NAMALWA (cell line): ENCODE data around the gene CACNA1S.

Experiments used
- DNase-seq: peaks from one replicate; pipeline ENCODE4 v3.0.0-alpha.2; 2015; ENCODE audit warnings: low spot score

CACNA1S gene

DNA sequence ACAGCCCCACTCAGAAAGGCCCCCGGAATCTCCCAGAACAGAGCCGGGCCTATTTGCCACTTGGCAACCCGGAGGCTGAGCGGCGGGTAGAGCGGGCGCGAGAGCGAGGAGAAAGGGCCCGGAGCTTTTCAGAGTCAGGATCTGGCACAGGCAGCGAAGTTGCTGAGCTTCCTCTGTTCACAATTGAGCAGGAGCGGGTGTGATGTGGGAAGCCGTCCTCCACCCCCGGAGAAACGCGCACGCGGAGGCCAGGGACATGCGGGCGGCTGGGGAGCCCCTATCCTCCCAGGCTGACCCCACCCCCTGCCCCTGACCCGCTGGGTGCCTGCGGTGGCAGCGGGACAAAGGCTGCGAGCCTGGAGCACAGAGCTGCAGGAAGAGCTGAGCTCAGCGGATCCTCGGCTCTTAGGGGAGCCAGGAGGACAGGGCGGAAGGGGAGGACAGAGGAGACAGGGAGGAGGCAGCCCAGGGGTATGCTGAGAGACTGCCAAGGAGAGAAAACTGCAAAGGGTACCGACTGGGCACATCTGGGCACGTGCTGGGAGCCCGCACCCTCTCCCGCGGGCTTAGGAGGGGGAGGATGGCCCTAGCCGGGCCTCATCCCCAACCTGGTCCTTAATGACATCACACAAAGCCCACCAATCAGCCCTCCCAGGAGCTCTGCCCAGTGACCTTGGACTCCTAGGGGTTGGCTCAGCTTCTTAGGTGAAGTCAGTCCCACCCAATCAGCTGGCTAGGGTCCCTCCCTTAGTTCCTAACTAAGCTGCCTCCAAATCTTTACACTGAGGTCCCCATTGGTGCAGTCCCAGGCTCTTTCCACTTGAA, 98.0 kb downstream of the CACNA1S start:
- DNase-seq = no peak

DNA sequence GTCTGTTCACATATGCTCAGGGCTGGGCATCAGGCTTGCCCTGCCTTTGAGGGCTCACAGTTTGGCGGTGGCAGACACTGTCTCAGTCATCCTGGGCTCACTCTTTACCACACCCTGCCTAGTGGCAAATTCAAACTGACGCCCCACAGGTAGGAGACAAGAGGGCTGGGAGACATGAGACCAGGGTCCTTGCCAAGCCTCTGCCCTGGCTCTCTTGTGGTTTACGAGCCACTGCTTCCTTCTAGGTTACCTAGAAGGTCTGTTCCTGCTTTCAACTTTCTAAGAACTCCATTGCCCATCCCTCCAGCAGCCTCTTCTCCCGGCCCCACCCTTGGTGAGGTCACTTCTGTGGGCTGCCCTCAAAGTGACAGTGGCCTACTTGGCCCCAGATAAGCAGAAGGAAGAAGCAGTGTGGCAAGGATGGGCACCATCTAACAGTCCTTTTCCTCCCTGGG, 99.2 kb downstream of the CACNA1S start:
- DNase-seq = no peak

DNA sequence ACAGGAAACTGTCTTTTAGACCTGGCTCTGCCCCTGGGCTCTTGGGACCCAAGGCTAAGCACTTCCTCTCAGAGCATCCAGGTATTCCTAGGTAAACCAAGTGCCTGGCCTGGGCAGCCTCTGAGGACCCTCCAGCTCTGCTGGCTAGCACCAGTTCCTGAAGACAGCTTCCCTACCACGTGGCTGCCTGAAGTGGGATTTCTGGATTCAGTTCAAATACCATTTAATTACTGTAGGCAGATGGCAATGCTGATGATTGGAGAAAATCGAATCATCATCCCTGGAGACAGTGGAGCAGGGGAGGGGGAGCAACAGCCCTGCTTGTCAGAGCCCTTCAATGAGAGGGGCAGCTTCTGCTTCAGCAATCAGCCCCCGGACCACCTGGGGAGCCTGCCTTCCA, 100.6 kb downstream of the CACNA1S start:
- DNase-seq = no peak

DNA sequence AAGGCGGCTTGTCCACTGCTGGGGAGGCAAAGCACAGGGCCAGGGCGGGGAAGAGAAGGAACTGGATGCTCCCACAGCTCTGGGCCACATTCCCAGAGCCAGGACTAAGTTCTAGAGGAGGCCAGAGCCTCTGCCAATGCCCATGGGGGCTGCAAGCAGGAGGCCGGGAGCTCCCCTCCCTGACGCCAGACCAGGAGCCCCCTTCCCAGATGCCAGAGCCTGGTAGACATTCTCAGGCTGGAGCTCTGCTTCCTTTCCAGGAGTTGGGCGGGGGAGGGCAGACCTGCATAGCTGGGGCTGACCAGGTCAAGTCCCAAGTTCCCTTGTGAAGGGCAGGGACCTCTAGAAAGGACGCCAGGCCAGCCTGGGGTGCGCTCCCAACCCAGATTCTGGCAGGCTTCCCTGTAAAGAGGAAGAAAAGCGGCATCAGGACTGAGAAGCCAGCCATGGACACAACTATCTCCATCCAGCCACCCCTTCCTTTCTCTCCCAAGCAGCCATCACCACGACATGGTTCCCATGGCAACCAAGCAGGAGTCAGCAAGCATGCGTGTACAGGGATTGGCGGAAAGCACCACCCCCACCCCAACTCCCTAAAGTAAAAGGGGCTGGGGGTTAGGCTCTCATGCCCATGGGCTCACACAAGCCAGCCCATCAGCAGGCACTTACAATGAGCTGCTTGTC, 102.1 kb downstream of the CACNA1S start:
- DNase-seq = no peak

DNA sequence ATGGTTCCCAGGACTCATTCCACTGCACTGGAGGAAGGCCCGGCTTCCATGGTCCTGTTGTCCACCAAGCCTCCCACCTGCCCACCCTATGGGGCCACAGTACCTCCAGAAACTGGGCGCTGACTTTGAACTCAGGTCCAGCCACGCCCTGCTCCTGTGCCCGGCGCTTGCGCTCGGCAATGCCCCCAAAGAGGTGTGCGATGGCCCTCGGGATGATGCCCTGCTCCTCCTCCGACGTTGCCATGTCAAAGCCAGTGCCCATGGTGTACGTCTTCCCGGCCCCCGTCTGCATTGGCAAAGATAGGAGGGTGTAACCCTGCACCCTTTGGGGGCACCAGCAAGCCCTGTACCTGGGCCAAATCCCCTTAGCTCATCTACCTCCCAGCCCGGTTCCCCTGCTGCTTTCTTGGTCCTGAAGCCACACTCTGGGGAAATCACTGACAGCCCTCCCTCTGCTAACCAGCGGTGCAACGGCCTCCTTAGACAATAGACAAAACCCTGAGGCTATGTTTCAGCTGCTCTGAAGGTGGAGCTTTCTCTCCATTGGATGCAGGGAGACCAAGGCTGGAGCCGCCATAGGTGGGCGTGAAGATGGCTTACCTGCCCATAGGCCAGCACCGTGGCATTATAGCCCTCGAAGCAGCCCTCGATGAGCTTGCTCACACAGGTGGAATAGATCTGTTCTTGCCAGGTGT, 103.4 kb downstream of the CACNA1S start:
- DNase-seq = no peak

DNA sequence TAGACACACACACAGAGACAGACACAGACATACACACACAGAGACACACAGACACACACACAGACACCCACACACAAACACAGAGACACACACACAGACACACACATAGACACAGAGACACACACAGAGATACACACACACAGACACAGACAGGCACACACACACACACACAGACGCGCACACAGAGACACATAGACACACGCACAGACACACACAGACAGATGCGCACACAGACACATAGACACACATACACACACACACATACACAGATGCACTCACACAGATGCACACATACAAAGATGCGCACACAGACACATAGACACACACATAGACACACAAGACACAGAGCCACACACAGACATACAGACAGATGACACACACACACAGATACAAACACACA, 104.7 kb downstream of the CACNA1S start:
- DNase-seq = no peak

DNA sequence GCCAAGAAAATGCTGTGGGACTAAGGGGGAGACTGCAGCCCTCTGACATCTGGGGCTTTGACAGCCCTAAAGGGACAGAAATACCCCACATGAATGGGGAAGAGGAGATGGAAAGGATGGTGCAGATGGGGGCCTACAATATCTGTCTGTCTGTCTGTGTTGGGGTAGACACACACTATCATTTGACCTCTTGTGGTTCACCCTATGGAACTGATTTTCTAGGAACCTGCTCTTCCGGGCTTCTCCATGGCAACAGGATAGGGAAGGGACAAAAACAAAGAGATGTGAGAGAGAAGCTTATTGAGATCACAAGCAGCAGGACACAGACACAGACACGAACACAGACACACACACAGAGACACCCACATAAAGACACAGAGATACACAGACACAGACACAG, 105.8 kb downstream of the CACNA1S start:
- no peak for DNase-seq

DNA sequence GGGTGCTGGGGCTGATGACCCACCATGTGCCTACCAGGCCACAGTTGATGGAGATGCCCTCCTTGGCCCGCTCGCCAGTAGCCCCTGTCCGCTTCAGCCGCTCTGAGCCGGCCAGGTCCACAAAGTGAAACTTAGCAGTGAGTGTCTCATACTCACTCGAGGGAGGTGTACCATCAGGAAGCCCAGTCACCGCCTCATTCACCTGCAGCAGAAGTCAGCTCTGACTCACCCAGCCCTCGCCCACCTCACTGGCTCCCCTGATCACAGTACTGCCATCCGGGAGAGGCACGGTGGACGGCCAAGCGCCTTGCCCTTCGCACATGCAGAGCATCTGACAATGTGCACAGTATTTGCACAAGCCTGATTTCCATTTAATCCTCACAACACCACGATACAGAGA, 107.5 kb downstream of the CACNA1S start:
- DNase-seq = no peak

DNA sequence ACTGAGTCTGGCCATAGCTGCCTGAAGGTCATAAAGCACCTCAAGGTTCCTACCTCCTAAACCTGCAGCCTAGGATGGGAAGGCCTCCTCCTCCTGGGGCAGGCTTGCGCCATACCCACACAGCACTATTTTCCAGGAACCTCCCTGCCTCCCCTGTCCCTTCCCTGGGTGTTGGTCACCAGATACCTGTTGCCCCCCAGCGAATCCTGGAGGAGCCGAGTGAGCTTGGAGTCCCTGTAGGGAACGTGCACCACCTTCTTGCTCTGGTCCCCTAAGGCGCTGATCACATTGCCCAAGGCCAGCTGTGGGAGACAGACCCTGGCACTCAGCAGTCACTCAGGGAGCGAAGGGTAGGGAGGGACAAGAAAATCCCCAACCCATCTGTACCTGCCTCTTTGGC, 108.1 kb downstream of the CACNA1S start:
- no peak for DNase-seq

DNA sequence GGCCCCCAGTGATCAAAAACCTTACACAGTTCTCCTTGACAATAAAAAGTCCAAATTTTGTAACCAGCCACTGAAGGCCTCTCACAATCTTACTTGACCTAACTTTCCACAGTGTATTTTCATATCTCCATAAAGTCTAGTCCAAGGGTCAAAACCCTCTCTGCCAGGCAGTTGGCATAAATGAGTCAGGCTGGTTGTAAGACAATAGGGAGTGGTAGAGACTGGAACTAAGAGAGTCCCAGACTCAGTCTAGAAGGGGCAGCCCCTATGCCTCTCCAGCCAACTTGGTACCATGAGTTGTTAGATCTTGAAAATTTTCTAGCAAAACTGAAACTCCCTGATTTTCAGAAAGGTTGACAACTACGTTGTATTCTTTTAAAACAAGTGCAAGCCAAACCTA, 109.7 kb downstream of the CACNA1S start:
- DNase-seq = no peak

DNA sequence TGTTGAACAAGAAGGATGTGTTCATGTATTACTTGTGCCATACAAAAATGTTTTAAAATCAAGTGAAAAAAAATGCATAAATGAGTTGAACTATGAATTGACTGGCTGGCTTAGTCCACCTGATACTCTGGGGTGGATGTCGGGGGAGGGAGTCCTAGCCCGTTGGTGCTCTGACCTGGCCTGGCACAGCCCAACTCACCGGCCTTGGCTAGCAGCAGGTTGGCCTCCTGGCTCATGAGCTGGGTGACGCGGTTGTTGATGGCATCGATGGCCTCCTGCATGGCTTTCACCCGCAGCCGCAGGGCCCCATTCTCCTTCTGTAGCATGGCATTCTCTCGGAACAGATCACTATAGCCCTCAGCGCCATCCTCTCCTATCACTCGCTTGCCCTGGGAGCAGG, 110.3 kb downstream of the CACNA1S start:
- DNase-seq = no peak

DNA sequence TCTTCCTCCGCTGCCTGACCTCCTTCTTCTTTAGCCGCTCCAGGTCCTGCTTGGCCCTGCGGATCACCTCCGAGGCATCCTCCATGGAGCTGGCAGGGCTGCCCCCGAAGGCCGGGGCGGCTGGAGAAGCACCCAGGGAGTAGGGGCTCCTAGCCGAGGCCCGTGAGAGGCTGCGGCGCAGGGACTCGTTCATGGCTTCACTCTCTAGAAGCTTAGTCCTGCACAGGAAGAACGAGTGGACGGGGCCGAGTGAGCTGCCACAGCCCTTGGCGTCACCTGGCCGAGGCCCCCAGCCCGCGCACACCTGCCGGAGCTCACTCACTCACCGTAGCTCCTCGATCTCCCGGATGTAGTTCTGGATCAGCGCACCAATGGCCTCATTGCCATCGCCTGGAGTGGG, 111.8 kb downstream of the CACNA1S start:
- no peak for DNase-seq

DNA sequence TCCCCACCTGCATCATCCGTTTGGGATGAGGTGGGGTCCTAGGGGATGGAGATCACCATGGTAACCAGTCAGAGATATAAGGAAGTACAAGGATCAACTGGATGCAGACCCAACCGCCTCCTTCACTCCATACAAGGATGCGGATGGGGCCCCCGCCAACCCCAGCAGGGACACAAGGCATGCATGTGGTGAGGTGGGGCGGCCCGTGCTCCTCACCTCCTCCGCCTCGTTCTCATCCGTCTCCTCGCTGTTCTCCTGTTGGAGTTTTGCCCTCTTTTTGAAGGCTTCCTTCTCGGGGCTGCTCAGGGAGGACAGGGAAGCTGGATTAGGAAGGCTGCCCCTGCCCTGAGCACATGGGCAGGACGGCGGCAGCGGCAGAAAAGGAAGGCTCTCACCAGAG, 112.6 kb downstream of the CACNA1S start:
- no peak for DNase-seq

DNA sequence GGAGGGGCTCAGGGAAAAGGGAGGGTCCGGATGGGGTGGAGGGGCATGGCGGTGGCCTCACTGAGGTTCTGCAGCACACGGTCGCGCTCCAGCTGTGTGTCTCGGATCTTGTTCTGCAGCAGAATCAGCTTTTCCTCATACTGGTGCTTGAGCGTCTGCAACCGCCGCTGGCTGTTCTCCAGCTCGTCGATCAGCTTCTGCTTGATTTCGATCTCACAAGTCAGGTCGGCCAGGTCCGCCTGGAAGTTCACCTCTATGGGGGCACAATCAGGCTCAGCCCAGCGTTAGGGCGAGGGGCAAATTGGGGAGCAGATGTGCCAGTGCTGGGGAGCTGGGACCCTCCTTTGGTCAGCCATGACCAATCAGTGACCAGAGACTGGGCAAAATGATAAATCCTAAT, 113.9 kb downstream of the CACNA1S start:
- DNase-seq = no peak

DNA sequence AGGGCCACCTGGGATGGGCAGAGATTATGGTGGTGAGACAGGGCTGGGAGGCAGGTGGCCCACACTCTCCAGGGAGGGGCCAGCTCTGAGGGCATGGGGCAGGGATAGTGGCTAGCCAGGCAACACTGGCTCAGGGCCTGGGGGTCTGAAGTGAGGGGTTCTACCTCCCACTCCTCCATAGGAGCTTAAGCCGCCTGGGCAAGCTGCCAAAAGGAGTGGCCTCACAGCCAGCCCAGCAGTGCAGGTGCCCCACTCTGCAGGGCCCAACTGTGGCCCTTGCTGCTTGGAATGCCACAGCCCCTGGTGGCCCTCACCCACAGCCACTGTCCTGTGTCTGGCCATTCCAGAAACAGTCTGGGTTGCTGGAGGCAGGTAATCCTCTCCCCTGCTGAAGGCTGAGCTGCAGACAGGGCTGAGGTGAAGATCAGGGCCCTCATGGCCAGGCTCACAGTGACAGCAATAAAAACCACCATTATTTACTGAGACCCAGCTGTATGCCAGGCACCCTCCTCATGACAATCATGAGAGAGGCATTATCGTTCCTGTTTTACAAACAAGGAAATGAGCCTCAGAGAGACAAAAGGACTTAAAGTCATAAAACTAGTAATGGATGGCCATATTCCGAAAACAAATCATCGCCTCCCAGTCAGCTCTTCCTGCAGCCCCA, 119.7 kb downstream of the CACNA1S start:
- DNase-seq = no peak

DNA sequence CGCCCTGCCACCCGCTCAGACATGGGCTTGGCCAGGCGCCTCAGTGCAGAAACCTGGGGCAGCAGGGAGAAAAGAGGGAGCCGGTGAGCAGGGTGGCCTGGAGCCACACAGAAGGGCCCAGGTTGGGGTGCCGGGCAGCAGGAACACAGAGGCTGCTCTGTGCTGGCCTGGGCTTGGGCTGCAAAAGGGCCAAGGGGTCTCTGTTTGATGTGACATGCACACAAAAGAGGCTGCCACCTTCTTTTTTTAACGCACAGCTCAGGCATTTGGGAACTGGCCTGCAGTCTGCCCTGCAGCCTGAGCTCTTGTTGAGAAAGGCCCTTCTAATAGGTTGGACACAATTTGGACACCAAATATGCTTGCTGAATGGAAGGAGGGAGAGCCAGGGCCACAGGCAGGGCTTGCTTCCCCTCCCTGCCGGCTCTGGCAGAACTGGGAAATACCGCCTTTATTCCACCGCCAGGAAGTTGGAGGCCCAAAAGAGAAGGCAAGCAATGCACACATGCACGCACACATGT, 121.1 kb downstream of the CACNA1S start:
- DNase-seq = no peak

DNA sequence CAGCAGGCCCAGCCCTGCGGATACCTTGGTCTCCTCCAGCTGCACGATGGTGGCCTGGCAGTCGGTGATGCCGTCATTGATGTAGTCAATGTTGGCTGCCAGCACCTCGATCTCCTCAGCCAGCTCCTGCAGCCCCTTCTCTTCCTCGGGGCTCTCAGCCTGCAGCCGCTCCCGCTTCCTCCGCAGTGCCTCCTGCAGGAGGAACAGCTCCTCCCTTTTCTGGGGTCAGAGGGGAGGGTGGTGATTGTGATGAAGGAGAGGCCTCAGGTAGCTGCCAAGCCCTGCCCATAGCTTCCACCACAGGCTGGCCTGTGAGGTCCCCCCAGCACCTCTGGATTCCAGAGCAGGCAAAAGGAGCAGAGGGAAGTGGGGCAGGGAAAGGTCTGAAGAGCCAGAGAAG, 122.1 kb downstream of the CACNA1S start:
- no peak for DNase-seq
